Measurements from ENCODE around the gene C1orf159. TPM values are rescaled to one million over a fixed set of nuclear protein-coding genes. Genes with fewer than 3 reads are reported as not detected.
"Not testable (repeated sequence)": the region's sequence is repeated elsewhere in the genome, so short reads cannot be mapped to it uniquely, and the experiment has no call there.

Gene C1orf159
- total and polyA plus RNA-seq, 2 donors from 2014 or later: 8.6 to 14.8 TPM

DNA sequence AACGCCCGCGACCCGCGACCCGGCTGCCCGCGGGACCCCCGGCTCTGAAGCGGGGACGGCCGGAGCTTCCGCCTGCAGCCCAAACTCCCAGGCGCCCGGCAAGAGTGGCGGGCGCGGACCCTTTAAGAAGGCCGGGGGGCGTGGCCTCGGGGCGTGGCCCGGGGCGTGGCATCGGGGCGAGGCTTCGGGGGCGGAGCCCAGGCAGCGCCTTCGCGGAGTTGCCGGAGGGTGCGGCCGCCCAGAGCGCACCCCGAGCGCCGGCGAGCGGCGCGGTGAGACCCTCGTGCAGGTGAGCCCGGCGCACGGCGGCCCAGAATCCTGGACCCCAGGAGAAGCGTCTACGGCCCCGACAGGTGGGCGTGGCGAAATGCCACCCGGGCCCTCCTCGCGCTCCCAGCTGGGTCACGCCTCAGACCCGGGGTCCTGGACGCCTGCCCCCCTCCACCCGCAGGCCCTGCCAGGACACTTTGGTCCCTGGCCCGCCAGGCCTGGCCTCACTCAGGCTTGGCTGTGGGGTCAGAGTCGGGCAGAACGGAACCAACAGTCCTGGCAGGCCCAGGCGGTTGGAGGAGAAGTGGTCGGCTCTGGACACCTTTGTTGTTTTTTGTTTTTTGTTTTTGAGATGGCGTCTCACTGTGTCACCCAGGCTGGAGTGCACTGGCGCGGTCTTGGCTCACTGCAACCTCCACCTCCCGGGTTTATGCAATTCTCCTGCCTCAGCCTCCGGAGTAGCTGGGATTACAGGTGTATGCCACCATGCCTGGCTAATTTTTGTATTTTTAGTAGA lies 56.2 kb downstream of the C1orf159 start:
- intact Hi-C loops (cut with DNase I): no loop called here
- TF ChIP-seq, protein P1, sequence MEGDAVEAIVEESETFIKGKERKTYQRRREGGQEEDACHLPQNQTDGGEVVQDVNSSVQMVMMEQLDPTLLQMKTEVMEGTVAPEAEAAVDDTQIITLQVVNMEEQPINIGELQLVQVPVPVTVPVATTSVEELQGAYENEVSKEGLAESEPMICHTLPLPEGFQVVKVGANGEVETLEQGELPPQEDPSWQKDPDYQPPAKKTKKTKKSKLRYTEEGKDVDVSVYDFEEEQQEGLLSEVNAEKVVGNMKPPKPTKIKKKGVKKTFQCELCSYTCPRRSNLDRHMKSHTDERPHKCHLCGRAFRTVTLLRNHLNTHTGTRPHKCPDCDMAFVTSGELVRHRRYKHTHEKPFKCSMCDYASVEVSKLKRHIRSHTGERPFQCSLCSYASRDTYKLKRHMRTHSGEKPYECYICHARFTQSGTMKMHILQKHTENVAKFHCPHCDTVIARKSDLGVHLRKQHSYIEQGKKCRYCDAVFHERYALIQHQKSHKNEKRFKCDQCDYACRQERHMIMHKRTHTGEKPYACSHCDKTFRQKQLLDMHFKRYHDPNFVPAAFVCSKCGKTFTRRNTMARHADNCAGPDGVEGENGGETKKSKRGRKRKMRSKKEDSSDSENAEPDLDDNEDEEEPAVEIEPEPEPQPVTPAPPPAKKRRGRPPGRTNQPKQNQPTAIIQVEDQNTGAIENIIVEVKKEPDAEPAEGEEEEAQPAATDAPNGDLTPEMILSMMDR (IDR thresholded peaks at IDR 0.05; ENCODE audit: borderline replicate concordance, extremely low read depth, insufficient read depth): no peak

DNA sequence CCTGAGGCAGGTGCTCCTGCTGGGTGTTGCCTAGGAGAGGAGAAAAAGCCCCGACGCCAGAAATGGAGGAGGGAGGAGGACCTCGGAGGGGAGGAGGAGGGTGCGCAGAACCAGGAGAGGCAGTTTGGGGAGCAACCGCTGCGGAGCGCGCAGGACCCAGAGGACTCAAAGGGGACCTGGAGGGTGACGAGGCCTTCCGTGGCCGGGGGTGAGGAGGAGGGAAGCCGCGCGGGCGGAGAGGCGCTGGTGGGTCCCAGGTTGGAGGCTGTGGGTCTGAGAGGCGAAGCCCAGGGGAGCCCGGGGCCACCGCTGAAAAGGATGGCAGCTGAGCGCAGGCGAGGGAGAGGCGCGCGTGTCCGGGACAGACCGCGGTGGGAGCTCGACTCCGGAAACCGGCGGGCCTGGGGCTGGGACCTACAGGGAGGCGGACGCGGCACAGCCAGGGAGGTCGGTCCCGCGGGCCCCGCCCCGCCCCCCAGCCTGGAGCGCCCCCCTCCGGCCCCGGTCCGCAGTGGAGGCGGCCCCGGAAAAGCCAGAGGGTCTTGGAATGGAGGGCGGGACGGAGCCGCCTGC lies 56.9 kb downstream of the C1orf159 start:
- H3K9ac ChIP-seq (ENCODE audit: low read length in 3 of 3): no peak overlapping the region
- intact Hi-C loops (cut with DNase I): no loop called here
- TF ChIP-seq, protein P1 (IDR thresholded peaks at IDR 0.05; ENCODE audit: borderline replicate concordance, extremely low read depth, insufficient read depth): no peak
- H3K27ac ChIP-seq (ENCODE audit: low read depth in 2 of 2, low read length in 2 of 2): no peak overlapping the region
- peaks cover 6% of the 10 kb centered on the region for H3K27me3 ChIP-seq (ENCODE audit: control insufficient read depth, insufficient read depth, low read length)
- no peak overlapping the region for H3K4me3 ChIP-seq (ENCODE audit: low read length in 3 of 3)
- no peak for FAIRE-seq
- no peaks in the 10 kb centered on the region for H3K9me3 ChIP-seq (ENCODE audit: control insufficient read depth in 2 of 3, insufficient read depth in 1 of 3, low read length in 3 of 3)
- H3K4me1 ChIP-seq (ENCODE audit: control insufficient read depth in 2 of 3, insufficient read depth in 2 of 3, low read depth in 1 of 3, low read length in 3 of 3): peaks cover 0 to 11% (median 0%) of the 10 kb centered on the region in 3 donors
- peak in 1 of 5 donors; percentile 19 for DNase-seq
- no peaks in the 10 kb centered on the region for H3K36me3 ChIP-seq (ENCODE audit: control insufficient read depth in 2 of 3, insufficient read depth in 3 of 3, low read length in 3 of 3)

More for the DNA sequence above, 56.2 kb downstream of the C1orf159 start:
- no peaks in the 10 kb centered on the region for H3K36me3 ChIP-seq (ENCODE audit: control insufficient read depth in 2 of 3, insufficient read depth in 3 of 3, low read length in 3 of 3)
- peaks cover 0 to 12% (median 0%) of the 10 kb centered on the region in 3 donors for H3K4me1 ChIP-seq (ENCODE audit: control insufficient read depth in 2 of 3, insufficient read depth in 2 of 3, low read depth in 1 of 3, low read length in 3 of 3)
- DNase-seq (peak; percentile 82 to 95 (median 91)), FAIRE-seq (no peak)
- H3K27me3 ChIP-seq (ENCODE audit: control insufficient read depth, insufficient read depth, low read length): peaks cover 6% of the 10 kb centered on the region
- H3K4me3 ChIP-seq (ENCODE audit: low read length in 3 of 3): peak overlapping the region in 2 of 3 donors; percentile 24 to 44
- no peaks in the 10 kb centered on the region for H3K9me3 ChIP-seq (ENCODE audit: control insufficient read depth in 2 of 3, insufficient read depth in 1 of 3, low read length in 3 of 3)
- H3K27ac ChIP-seq (ENCODE audit: low read depth in 2 of 2, low read length in 2 of 2): no peak overlapping the region
- H3K9ac ChIP-seq (ENCODE audit: low read length in 3 of 3): no peak overlapping the region

DNA sequence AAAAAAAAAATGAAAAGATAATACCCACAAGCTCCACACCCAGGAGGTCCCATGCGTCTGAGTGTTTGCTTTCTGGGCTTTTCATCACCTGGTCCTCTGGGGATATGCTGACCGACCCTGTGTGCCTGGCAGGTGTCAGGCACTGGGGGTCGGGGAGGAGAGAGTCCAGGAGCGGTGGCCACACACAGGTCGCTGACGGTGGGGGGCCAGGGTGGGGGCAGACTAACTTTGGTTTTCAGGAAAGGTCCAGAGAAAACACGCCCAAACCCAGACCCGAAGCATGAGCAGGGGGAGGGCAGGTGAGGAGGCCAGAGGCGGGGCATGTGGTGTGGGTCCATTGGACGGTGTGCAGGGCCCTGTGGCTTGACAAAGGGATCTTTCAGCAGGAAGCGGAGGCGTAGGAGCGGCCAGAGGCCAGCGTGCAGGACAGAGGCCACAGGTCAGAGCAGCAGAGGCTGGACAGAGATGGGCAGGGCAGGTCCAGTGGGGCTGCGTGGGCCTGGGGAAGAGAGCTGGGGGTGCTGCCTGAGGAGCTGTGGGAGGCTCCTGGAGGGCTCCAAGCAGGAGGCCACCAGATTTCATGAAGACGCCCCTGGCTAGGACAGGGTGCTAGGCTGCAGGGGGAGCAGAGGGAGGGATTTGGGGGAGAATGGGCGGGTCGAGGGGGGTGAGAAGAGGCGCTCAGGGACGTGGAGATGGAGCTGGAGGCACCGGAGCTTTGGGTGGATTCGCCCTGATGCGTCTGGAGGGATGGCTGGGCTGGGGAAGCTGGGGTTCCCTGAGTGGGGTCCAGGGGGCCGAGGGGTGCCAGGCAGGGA lies 57.6 kb downstream of the C1orf159 start:
- FAIRE-seq (no peak), DNase-seq (no peak)
- Histone ChIP-seq H3K27ac (ENCODE audit: low read depth in 2 of 2, low read length in 2 of 2) (no peak overlapping the region), H3K4me3 (ENCODE audit: low read length in 3 of 3) (no peak overlapping the region), H3K27me3 (ENCODE audit: control insufficient read depth, insufficient read depth, low read length) (peaks cover 4% of the 10 kb centered on the region), H3K4me1 (ENCODE audit: control insufficient read depth in 2 of 3, insufficient read depth in 2 of 3, low read depth in 1 of 3, low read length in 3 of 3) (peaks cover 0 to 7% (median 0%) of the 10 kb centered on the region in 3 donors), H3K9ac (ENCODE audit: low read length in 3 of 3) (no peak overlapping the region), H3K9me3 (ENCODE audit: control insufficient read depth in 2 of 3, insufficient read depth in 1 of 3, low read length in 3 of 3) (no peaks in the 10 kb centered on the region), H3K36me3 (ENCODE audit: control insufficient read depth in 2 of 3, insufficient read depth in 3 of 3, low read length in 3 of 3) (no peaks in the 10 kb centered on the region)
- intact Hi-C loops (cut with DNase I): no loop called here
- TF ChIP-seq, protein P1 (IDR thresholded peaks at IDR 0.05; ENCODE audit: borderline replicate concordance, extremely low read depth, insufficient read depth): no peak

DNA sequence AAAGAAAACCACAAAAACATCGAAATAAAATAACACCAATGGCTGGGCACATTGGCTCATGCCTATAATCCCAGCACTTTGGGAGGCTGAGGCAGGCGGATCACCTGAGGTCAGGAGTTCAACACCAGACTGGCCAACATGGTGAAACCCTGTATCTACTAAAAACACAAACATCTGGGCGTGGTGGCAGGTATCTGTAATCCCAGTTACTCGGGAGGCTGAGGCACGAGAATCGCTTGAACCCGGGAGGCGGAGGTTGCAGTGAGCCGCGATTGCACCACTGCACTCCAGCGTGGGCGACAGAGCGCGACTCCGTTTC lies 58.2 kb downstream of the C1orf159 start:
- H3K4me1 ChIP-seq (ENCODE audit: control insufficient read depth in 2 of 3, insufficient read depth in 2 of 3, low read depth in 1 of 3, low read length in 3 of 3); H3K36me3 ChIP-seq (ENCODE audit: control insufficient read depth in 2 of 3, insufficient read depth in 3 of 3, low read length in 3 of 3); H3K27me3 ChIP-seq (ENCODE audit: control insufficient read depth, insufficient read depth, low read length); H3K27ac ChIP-seq (ENCODE audit: low read depth in 2 of 2, low read length in 2 of 2); FAIRE-seq; H3K9me3 ChIP-seq (ENCODE audit: control insufficient read depth in 2 of 3, insufficient read depth in 1 of 3, low read length in 3 of 3); H3K9ac ChIP-seq (ENCODE audit: low read length in 3 of 3); H3K4me3 ChIP-seq (ENCODE audit: low read length in 3 of 3); intact Hi-C loops (cut with DNase I); DNase-seq: not testable (repeated sequence)

All from kidney (tissue), 14 donors.